ENCODE measurements around the gene PLEKHG4B.

Gene PLEKHG4B

GRCh38 chr5:89337-90286, 2.4 kb upstream of the PLEKHG4B start:
- H3K4me3 ChIP-seq (ENCODE audit: low read depth, low read length), result no peak overlapping the region
- peaks cover 8% of the 10 kb centered on the region for H3K36me3 ChIP-seq (ENCODE audit: control insufficient read depth, insufficient read depth, low read length)
- no peak overlapping the region for H3K27ac ChIP-seq (ENCODE audit: low read depth, low read length)

GRCh38 chr5:90590-91547, 1.1 kb upstream of the PLEKHG4B start:
- Histone ChIP-seq H3K9me3 (ENCODE audit: control insufficient read depth, insufficient read depth, low read length) (no peaks in the 10 kb centered on the region), H3K27ac (ENCODE audit: low read depth, low read length) (peak overlapping the region; percentile 88), H3K27me3 (ENCODE audit: control insufficient read depth, insufficient read depth, low read length) (no peaks in the 10 kb centered on the region), H3K9ac (ENCODE audit: low read depth, low read length) (peak overlapping the region; percentile 80), H3K4me3 (ENCODE audit: low read depth, low read length) (peak overlapping the region; percentile 55; the same call in 1 of the 2 replicates), H3K36me3 (ENCODE audit: control insufficient read depth, insufficient read depth, low read length) (peaks cover 20% of the 10 kb centered on the region), H3K4me1 (ENCODE audit: control insufficient read depth, insufficient read depth, low read length) (peaks cover 25% of the 10 kb centered on the region)

More at GRCh38 chr5:89337-90286, 2.4 kb upstream of the PLEKHG4B start:
- no peaks in the 10 kb centered on the region for H3K27me3 ChIP-seq (ENCODE audit: control insufficient read depth, insufficient read depth, low read length)
- no peaks in the 10 kb centered on the region for H3K9me3 ChIP-seq (ENCODE audit: control insufficient read depth, insufficient read depth, low read length)
- peaks cover 25% of the 10 kb centered on the region for H3K4me1 ChIP-seq (ENCODE audit: control insufficient read depth, insufficient read depth, low read length)
- no peak overlapping the region for H3K9ac ChIP-seq (ENCODE audit: low read depth, low read length)

DNA sequence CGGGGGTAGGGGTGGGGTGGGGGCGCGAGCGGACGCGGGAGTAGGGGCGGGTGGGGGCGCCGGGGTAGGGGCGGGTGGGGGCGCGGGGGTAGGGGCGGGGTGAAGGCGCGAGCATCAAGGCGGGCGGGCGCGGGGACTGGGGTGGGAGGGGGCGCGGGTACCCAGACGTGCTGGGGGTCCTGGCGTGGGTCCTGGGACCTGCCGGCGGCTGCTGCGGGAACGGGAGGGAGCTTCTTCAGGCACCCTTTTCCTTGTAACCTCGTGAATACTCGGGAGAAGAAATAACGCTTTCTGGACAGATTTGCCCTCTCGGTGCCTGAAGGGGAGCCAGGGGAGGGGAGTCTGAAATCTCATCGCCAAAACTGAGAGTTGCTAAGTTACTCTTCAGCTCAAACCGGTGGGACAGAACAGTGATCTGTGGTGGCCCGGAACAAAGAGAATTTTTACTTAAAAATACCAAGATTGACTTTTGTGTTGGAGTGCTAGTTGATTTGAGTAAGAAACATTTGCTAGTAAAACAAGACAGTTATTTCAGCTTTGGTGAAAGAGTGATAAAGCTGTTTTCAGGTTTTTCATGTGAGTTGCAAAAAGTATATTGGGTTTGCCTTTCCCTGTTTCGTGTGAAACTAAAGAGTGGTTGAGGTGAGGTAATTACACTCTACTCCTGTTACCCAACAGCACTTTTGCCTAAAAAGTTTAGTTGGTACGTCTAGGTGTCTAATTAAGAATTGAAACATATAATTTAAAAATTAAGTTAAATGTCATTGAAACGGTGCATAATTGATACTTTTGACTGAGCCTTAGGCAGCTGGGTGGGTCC, 643 bp downstream of the PLEKHG4B start:
- Histone ChIP-seq H3K27ac (ENCODE audit: low read depth, low read length) (peak overlapping the region; percentile 70), H3K36me3 (ENCODE audit: control insufficient read depth, insufficient read depth, low read length) (peaks cover 26% of the 10 kb centered on the region), H3K9me3 (ENCODE audit: control insufficient read depth, insufficient read depth, low read length) (no peaks in the 10 kb centered on the region), H3K4me1 (ENCODE audit: control insufficient read depth, insufficient read depth, low read length) (peaks cover 25% of the 10 kb centered on the region), H3K27me3 (ENCODE audit: control insufficient read depth, insufficient read depth, low read length) (no peaks in the 10 kb centered on the region), H3K9ac (ENCODE audit: low read depth, low read length) (peak overlapping the region; percentile 53), H3K4me3 (ENCODE audit: low read depth, low read length) (peak overlapping the region; percentile 72)

DNA sequence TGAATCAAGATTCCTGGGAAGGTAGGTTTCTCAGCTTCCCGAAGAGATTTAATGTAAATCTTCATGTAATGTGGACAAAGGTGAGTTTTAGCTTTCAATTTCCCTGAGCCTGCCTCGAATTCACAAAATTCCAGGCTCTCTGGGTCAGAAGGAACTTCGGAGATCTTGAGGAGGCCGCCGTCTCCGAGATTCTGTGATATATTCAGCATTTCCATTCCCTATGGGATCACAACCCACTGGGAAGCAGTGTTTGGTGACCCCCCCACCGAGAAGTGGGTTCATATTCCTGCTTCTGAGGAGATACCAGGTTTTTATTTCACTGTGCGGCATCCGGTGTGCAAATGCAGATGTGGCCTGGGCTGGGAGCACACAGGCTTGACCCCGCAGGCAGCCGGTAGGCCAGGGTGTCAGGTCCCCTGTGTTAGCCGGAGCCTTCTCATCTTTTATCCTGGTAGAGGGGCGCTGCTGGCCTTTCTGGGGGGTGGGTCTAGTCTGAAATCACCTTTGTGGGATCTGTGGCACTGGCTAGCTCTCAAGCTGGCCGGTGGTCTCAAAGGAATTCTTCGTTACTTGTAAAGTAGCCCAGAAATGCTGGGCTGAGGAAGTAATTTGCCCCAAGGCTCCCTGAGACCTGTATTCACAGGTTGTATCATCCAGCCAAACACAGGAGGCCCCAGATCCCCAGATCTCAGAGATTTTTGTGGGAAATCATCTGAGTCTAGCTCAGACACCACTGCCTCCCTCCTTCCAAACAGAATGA, 1.4 kb downstream of the PLEKHG4B start:
- H3K4me1 ChIP-seq (ENCODE audit: control insufficient read depth, insufficient read depth, low read length), result peaks cover 25% of the 10 kb centered on the region
- peak overlapping the region; percentile 72 for H3K4me3 ChIP-seq (ENCODE audit: low read depth, low read length)
- no peaks in the 10 kb centered on the region for H3K27me3 ChIP-seq (ENCODE audit: control insufficient read depth, insufficient read depth, low read length)
- H3K36me3 ChIP-seq (ENCODE audit: control insufficient read depth, insufficient read depth, low read length), result peaks cover 31% of the 10 kb centered on the region
- no peak overlapping the region for H3K9ac ChIP-seq (ENCODE audit: low read depth, low read length)
- H3K27ac ChIP-seq (ENCODE audit: low read depth, low read length), result no peak overlapping the region
- no peaks in the 10 kb centered on the region for H3K9me3 ChIP-seq (ENCODE audit: control insufficient read depth, insufficient read depth, low read length)

- Histone ChIP-seq H3K9me3 (ENCODE audit: control insufficient read depth, insufficient read depth, low read length) (no peaks in the 10 kb centered on the region), H3K4me1 (ENCODE audit: control insufficient read depth, insufficient read depth, low read length) (peaks cover 25% of the 10 kb centered on the region), H3K4me3 (ENCODE audit: low read depth, low read length) (no peak overlapping the region), H3K36me3 (ENCODE audit: control insufficient read depth, insufficient read depth, low read length) (peaks cover 31% of the 10 kb centered on the region), H3K9ac (ENCODE audit: low read depth, low read length) (no peak overlapping the region), H3K27ac (ENCODE audit: low read depth, low read length) (no peak overlapping the region), H3K27me3 (ENCODE audit: control insufficient read depth, insufficient read depth, low read length) (no peaks in the 10 kb centered on the region)
These were observed 2.3 kb downstream of the PLEKHG4B start for GRCh38 chr5:94113-94892.

DNA sequence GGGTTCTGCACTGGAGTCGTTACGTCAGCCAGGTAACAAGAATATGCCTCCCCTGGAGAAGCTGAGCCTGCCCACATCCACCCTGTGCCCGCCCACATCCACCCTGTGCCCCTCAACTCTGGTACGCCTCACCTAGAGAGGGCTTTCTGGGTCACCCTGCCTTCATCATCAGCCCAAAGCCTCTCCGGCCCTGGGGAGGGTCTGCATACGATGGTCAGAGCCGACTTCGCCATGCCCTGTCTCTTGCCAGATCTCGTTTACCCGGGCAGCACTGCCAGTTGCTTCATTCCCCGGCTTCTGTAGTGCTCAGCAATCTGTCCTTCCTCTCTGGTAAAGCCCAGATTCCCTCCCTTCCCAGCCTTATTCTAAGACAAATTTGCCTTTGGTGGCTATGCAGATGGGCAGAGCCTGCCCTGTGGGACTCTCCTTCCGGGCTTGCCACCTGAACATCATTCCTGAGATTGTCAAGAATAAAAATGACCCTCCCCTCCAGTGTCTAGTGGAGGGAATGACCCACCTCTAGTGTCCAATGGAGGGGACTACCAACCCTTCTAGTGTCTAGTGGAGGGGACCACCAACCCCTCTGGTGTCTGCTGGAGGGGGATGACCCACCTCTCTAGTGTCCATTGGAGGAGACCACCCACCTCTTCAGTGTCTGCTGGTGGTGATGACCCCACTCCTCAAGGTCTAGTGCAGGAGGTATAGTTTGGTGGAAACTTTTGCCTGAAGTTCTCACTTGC, 3.4 kb downstream of the PLEKHG4B start:
- no peaks in the 10 kb centered on the region for H3K27me3 ChIP-seq (ENCODE audit: control insufficient read depth, insufficient read depth, low read length)
- H3K27ac ChIP-seq (ENCODE audit: low read depth, low read length), result no peak overlapping the region
- no peak overlapping the region for H3K4me3 ChIP-seq (ENCODE audit: low read depth, low read length)
- H3K9ac ChIP-seq (ENCODE audit: low read depth, low read length), result no peak overlapping the region
- no peaks in the 10 kb centered on the region for H3K9me3 ChIP-seq (ENCODE audit: control insufficient read depth, insufficient read depth, low read length)
- H3K4me1 ChIP-seq (ENCODE audit: control insufficient read depth, insufficient read depth, low read length), result peaks cover 33% of the 10 kb centered on the region
- peaks cover 31% of the 10 kb centered on the region for H3K36me3 ChIP-seq (ENCODE audit: control insufficient read depth, insufficient read depth, low read length)

- H3K27me3 ChIP-seq (ENCODE audit: control insufficient read depth, insufficient read depth, low read length), result no peaks in the 10 kb centered on the region
- no peak overlapping the region for H3K27ac ChIP-seq (ENCODE audit: low read depth, low read length)
- no peak overlapping the region for H3K4me3 ChIP-seq (ENCODE audit: low read depth, low read length)
- peaks cover 22% of the 10 kb centered on the region for H3K4me1 ChIP-seq (ENCODE audit: control insufficient read depth, insufficient read depth, low read length)
- peaks cover 31% of the 10 kb centered on the region for H3K36me3 ChIP-seq (ENCODE audit: control insufficient read depth, insufficient read depth, low read length)
- no peaks in the 10 kb centered on the region for H3K9me3 ChIP-seq (ENCODE audit: control insufficient read depth, insufficient read depth, low read length)
- no peak overlapping the region for H3K9ac ChIP-seq (ENCODE audit: low read depth, low read length)
These were observed 5.2 kb downstream of the PLEKHG4B start for GRCh38 chr5:96976-97660.

GRCh38 chr5:99815-100214, 7.8 kb downstream of the PLEKHG4B start:
- H3K27me3 ChIP-seq (ENCODE audit: control insufficient read depth, insufficient read depth, low read length), result no peaks in the 10 kb centered on the region
- H3K9me3 ChIP-seq (ENCODE audit: control insufficient read depth, insufficient read depth, low read length), result no peaks in the 10 kb centered on the region
- H3K36me3 ChIP-seq (ENCODE audit: control insufficient read depth, insufficient read depth, low read length), result peaks cover 21% of the 10 kb centered on the region
- H3K4me1 ChIP-seq (ENCODE audit: control insufficient read depth, insufficient read depth, low read length), result peaks cover 9% of the 10 kb centered on the region
- H3K27ac ChIP-seq (ENCODE audit: low read depth, low read length), result no peak overlapping the region
- H3K4me3 ChIP-seq (ENCODE audit: low read depth, low read length), result no peak overlapping the region
- no peak overlapping the region for H3K9ac ChIP-seq (ENCODE audit: low read depth, low read length)
